AML-193 (cell line): ENCODE measurements around the gene LPIN1.

Experiments used
- DNase-seq, 2 experiments: peaks; one replicate each; lab custom pipeline; 2025; lab: John Stamatoyannopoulos, UW

Gene LPIN1

DNA sequence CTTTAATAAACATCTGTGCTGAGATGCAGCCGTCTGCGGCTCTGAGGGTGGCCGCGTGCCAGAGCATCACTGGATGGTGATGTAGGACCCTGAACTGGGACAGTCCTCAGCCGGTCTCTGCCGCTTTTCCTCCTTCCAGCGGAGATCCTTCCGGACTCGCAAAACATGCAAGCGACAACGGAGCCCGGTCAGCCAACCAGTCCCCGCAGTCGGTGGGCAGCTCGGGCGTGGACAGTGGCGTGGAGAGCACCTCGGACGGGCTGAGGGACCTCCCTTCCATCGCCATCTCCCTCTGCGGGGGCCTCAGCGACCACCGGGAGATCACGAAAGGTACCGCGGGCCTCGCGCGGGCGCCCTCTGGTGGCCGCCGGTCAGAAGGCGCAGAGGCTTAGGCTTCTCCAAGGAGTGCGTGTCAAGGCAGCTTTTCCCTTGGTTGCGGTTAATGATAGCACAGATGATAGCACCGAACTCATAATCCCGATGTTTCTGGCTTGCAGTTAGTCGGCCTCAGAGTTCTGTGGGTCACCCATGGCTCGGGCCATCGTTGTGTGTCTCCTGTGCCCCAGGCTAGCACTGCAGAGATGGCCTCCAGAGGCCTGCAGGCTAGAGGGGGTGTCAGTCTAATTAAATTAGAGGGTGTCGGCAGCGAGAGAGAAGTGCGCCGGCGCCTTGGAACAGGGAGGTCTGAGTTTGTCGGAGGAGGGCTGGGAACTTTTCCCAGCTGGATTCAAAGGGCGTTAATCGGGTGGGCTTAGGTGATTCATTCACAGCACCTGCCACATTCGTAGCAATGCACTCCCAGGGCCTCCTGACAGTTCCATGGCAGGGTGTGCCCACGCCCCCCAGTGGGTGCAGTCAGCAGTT is 38.5 kb downstream of the LPIN1 start:
- DNase-seq, result no peak

DNA sequence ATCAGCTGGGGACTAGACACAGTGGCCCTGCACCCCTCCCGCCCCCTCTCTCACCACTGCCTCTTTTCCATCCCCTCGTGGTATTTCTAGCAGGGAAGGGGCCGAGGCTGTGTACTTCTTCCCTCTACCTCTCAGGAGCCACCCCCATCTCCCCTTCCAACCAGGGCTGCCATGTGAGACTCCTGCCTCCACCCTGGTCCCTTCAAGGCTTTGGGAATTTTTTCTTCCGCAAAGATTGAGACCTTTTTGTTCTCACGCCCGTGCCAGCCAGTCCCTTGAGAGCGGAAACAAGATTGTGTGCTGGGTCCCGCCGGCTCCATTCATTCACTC is 39.1 kb downstream of the LPIN1 start:
- DNase-seq, result no peak

DNA sequence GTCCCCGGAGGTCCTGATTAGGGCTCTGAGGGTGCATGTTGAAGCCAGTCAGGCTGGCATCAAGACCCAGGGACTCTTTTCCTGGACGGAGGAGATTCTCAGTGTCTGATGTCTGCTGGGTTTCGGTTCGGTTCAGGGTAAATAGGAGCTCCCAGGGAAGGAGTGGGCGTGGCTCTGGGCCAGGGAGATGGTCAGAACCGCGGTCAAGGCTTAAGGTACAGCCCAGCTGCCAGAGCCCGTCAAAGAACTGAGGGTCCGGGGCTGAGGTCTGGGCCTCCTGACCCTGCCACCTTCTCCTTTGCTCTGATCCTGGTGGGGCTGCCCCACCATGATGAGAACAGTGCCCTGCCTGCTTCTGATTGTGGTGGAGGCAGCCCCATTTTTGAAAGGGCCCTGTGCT is 39.8 kb downstream of the LPIN1 start:
- no peak for DNase-seq

DNA sequence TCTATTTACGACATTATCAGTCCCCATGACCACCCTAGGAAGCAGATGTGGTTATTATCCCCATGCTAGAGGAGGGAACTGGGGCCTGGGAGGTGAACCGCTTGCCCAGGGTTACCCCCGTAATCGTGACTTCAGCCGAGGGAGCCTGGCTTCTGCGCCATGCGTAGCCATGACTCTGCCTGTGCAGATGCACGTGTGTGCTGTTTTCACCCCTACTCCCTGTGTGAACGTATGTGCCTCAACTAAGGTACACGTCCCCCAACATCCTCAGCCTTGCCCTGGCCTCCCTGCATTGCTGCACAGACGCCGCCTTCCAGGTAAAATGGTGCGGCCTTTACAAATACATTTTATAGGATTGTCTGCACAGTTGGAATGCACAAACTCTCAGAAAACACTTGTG is 40.2 kb downstream of the LPIN1 start:
- no peak for DNase-seq

DNA sequence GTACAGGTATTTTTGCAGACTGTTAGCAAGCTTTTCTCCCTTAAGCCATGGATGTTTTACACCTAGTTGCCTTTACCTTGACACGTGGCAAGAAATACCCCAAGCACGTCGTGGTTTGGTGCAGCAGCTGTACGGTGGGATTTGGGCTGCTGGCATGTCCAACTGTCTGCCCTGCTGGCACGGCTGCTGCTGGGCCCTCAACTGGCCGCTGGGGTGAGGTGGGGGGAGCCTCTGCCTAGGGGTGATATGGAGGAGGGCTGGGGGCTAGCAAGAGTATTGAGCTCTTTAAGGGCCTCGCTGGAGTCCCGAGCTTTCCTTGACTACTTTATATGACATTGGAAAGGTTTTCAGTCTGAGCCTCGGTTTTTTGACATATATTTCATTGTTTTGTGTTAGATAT is 41.6 kb downstream of the LPIN1 start:
- no peak for DNase-seq

DNA sequence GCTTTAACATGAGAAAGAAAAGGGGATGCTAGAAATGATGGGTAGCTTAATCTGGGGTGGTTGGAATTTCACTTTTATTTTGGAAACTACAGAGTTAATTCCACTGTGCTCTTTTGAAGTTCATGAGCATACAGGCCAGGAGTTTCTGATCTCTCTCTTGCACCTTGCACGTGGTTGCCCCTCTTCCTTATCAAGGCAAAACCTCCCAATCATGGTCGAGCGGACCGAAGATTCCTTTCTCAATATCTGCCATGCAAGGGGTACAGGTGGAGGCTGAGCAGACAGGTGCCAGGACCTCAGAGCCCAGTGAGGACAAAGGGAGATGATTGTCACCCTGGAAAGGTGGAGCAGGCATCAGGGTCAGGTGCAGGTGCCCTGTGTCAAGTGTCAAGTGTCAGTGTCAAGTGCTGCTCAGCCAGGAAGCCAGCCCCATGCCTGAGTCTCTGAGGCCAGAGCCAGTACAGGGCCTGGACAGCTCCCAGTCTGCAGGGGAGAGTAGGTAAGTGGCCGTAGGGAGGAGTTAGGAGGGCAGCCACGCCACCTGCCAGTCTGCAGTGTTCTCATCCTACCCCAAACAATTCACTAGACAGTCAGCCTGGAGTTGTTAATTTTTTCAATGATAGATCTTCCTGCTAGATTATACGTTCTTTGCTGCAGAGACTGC is 42.2 kb downstream of the LPIN1 start:
- DNase-seq, result no peak

DNA sequence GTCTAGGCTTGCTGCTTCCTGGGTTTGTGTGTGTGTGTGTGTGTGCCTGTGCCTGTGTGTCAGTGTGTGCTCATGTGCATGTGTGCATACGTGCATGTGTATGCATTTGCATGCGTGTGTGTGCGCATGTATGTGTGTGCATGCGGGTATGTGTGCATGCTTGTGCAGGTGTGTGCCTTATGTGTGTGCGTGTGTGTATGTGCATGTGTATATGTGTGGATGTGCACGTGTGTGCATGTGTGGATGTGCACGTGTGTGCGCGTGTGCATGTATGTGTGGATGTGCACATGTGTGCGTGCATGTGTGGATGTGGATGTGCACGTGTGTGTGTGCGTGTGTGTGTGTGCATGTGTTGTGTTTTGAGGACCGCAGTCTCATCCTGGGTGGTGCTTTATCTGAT is 42.8 kb downstream of the LPIN1 start:
- no peak for DNase-seq

DNA sequence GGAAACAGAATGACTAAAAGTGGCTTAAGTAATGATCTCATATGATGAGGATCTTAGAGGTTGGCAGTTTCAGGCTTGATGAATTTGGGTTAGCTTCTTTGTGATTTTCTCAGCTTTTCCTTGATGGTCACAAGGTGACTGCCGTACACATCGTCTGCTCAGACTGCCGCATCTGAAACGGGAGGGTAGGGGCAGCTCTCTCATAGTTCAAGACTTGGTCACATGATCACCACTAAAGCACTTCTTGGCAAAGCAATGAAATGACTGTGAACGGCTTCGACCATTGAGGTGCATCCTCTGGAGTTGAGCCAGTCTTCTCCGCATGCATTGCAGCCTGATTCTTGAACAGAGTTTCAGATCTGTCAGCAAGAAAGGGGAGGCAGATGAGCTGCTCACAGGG is 43.8 kb downstream of the LPIN1 start:
- DNase-seq, result no peak

DNA sequence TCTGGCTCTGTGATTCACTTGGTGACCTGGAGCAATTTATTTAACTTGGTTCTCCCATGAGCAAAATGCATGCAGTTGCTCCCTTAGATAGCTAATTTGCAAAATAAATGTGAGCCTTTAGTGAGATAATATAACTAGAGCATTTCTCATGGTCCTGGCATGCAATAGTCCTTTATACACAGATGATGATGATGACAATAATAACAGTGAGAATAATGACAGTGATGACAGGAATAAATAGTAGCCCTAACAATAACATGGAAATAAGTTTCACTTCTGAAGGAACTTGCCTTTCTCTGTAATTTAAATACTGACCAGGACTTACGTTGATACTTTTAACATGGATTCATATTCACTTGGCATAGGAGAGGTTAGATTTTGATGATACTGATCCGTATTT is 49.2 kb downstream of the LPIN1 start:
- no peak for DNase-seq

DNA sequence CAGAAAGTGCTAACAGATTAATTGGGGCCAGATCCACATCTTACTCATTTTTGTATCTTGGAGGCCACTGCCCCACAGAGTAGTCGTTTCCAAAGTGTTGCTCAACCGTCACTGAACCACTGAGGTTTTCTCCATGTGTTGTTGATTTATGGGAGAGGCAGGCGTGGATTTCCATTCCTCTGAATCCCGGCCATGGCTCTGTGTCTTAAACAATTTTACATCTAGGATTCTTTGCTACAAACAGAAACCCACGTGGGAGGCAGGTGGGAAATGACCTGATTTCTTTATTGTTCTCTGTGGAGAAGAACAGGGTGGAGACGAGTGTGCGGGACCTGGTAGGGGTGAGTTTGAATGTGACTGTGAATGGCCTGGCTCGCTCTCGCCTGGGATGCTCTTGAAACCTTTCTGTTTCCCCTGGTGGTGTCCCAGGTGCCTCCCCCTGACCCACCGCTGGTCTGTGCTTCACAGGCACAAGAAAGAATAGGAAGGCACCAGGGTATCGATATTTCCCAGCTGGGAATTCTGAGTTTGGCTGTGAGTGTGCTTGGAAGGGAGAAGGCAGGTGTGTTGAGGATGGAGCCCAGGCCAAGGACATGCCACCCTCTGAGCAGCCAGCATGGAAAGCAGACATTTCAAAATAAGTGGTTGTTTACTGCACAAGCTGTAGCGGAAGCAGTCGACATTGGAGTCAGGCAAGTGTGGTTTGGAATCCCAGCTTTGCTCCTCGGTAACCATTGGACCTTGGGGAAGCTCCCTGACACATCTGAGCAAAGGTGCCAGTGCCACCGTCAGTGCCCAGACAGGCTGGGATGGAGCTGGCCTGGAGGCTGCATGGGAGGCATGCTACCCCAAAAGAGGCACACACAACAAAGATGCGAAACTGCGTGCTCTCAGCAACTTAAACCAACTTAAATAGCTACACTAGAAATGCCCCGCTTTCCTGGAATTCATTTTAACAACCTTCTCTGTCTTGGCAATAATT is 50.0 kb downstream of the LPIN1 start:
- DNase-seq, result no peak

DNA sequence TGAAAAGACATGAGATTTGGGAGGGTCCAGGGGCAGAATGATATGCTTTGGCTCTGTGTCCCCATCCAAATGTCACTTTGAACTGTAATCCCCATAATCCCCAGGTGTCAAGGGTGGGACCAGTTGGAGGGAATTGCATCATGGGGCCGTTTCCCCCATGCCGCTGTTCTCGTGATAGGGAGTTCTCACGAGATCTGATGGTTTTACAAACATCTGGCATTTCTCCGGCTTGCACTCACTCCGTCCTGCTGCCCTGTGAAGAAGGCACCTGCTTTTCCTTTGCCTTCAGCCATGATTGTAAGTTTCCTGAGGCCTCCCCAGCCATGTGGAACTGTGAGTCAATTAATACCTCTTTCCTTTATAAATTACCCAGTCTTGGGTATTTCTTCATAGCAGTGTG is 51.4 kb downstream of the LPIN1 start:
- DNase-seq, result no peak

DNA sequence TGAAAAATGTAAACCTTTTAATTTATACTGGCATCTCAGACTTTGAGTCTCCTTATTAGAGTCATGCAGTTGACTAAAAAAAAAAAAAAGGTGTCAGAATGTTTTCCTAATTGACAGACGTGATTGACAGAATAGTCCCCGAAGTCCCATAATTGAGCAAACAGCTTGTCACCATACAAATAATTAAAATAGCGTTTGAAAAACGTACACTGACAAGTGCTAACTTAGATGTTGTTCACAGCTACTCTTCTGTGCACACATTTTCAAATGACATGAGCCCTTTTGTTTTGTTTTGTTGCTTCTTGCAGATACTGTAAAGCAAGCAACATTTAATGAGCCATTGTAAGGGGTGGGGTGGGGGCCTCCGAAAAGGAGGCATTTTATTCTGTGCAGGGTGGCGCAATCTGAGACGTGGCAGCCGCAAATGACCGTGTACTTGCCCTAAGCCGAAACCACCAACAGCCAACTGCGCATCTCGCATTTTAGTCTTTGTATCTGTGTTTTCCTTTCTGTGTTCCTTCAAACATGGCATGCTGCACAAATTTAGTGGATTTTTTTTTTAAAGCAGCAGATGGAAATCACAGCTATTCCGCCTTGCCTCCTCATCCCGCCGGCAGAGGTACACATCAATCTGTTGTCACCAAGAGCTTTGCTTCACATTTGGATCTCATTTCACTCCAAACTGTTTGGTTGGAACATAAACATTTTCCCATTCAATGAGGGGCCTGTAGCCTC is 52.4 kb downstream of the LPIN1 start:
- no peak for DNase-seq

DNA sequence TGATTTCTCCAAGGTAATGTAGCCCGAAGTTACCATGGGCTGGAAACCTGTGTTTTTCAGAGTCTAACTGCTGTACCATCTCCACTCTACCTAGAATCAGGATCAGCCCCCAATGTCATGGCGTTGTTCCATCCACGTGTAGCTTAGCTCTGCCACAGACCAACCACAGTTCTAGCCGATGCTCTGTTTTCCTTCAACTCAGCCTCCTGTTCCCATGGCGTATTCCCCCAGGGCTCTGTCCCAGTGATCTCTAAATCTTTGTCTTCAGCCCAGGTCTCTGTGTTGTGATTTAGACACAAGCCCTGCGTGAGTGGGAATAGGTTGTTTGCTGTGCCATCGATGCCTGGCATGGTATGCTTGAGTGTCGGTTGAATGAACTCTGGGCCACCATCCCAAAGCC is 53.4 kb downstream of the LPIN1 start:
- no peak for DNase-seq

DNA sequence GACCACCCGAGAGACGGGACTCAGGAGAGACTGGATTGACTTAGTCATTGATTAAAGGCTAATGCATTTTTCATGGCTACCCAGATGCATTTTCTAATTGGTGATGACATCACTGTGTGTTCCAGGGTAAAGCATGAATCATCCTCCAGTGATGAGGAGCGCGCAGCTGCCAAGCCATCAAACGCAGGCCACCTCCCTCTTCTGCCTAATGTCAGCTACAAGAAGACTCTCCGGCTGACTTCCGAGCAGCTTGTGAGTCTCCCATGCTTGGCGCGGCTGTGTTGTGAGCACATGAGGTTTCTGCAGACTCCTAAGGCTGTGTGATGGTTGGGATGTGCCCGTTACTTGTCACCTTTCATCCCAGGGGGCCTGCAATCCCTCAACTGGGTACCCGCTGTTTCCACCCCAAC is 56.4 kb downstream of the LPIN1 start:
- no peak for DNase-seq

DNA sequence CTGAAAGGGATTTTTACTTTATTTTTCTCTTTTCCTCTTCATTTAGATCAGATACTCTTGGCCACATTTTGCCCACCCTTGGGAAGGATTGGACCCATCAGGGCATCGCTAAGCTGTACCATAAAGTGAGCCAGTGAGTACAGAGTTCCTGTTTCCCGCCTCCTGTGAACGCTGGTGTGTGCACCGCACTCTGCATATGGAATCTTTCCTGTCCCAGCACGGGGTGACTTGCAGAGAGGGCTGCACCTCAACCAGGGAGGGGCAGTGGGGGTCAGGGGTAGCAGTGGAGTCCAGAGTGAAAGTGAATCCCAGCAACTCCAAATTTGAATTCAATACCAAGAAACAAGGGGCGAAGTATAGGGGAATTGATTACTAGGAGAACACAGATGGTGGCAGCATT is 58.6 kb downstream of the LPIN1 start:
- no peak for DNase-seq

DNA sequence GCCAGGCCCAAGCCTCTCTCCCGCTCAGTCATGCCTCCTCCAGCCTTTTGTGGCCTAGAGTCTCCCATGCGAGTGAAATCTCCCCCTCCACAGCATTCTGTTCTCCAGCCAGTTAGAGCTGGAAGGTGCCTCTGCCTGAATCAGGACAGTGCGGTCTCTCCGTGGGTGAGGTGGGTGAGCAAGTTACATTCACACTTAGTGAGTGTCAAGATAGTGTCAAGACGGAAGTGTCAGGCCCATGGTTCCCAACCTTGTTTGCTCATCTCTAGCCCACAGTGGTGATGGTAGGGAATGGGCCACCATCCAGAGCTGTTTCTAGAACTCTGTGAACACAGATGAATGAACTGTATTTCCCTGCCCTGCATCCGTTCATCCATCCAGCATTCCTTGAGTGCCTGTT is 59.5 kb downstream of the LPIN1 start:
- DNase-seq, result no peak

DNA sequence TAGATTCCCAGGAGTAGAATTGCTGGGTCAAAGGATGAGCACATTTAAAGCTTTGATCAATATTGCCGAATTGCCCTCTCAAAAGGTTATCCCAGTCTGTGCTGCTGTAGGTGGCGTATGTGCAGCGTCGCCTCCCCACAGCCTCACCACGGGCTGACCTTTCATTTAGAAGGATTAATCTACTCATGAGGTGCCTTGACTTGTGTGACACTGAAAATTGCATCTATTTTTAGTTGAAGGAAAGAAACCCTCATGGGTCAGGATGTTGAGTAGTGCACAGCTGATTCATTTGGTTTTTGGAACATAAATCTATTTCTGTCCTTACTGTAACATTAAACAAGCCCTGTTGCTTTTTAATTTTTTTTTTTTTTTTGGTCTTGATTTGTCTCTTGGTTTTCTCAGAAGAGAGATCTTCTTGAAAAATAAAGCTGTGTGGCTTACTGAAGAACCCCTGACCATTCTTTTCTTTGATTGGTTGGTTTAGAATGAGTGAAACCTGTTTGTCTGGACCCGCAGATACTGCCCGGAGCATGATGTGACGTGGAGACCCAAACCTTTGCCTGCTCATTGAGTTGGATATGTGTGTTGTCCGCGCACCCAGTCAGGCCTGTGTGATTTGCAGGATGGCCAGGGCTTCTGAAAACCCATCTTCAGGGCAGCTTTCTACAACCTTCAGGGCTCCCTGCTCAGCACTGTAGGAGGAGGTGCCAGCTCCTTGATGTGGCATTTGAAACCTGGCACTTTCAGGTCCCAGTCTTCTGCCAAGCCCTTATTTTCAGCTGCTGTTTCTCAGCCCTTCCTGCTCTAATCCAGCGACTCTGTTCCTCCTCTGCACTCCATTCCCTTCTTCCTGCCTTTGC is 61.0 kb downstream of the LPIN1 start:
- DNase-seq, result no peak

DNA sequence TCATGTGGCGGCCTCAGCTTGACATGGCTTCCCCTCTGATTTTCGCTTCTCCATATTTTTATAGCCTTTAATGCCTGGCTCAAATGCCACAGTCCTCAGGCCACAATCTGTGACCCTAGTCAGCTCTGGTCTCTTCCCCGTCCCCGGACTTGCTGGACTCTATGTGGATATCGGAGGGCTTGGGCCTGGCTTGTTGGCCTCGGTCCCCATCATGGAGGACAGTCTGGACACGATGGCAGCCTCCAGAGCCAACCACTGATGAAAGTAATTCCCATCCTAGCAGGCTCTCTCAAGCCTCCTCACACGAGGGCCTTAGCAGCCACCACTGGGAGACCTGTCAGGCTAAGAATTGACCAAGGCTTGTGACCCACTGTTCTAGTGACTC is 61.6 kb downstream of the LPIN1 start:
- no peak for DNase-seq

DNA sequence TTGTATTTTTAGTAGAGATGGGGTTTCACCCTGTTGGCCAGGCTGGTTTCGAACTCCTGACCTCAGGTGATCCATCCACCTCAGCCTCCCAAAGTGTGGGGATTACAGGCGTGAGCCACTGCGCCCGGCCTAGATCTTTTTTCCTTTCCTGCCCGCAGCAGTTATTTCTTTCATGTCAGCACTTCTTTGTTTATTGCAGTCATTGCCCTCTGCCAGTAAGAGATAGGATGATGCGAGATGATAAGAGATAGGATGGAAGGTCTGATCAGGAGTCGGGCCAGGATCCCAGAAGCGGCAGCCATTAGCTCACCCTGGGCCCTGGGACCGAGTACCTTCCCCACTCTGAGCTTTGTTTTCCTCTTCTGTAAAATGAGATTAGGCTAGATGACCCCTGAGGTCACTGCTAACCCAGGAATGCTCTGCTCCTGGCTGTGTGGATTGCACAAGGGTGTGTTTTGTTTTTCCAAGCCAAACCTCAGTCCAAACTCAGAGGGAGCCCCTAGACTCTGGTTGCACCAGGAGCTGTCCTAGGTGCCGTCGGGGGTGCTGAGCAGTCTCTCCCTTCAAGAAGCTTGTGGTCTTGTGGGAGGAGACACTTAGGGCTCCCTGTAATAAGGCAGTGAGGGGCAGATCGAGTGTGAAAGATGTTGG is 63.3 kb downstream of the LPIN1 start:
- DNase-seq, result no peak

DNA sequence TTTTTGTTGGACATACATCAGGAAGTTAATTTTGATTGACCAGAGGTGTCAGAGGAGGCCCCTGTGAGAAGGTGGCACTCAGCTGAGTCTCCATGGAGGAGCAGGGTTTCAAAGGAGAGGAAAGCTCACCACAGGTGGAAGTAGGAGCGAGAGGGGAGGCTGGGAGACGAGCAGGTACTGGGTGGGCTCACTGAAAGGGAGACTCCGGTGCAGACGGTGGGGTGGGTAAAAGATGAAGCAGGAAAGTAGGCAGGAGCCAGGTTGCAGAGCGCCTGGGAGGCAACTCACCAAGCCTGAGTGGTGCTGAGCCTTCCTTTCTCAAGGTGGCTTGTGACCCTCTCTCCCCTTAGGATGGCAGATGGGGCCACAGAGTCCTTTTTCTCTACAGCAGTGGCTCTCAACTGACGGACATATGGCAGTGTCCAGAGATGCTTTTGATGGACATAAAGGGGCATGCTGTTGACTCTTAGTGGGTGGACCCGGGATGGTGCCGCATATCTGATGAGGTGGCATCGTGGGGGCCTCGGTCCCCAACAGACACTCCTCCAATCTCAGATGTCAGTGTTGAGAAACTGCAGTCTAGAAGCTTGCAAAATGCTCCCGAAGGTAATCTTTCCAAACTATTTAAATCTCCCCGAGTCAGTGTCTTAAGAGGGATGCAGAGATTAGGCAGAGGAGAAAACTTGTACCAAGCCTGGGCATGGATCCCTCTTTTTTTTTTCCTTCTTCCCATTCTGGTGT is 64.0 kb downstream of the LPIN1 start:
- DNase-seq, result no peak
